PC-9 (cell line): Measurements from ENCODE around the gene PGC. TPM values are rescaled to one million over a fixed set of nuclear protein-coding genes. Genes with fewer than 3 reads are reported as not detected.

Experiments
- BruUV-seq: library from RNA; stranded (reverse); fragments of 400-500 nt; replicated peaks from 2 replicates; lab custom pipeline; 2021; lab: Mats Ljungman, UMichigan
- CTCF ChIA-PET: fragments of 300-600 bp; sonication (Branson Sonifier 250); formaldehyde crosslinking; loops from one replicate; lab custom pipeline; 2022; ENCODE audit warnings: antibody characterized with exemption; lab: Charles Lee
- POLR2A ChIA-PET: fragments of 300-600 bp; sonication (Branson Sonifier 250); formaldehyde crosslinking; loops from one replicate; lab custom pipeline; 2022; ENCODE audit warnings: antibody characterized with exemption; ENCODE audit not compliant: unreplicated experiment; lab: Charles Lee
- DNase-seq, 2 experiments: peaks; one replicate each; pipeline versions ENCODE4 v3.0.0 to v3.0.0-alpha.2; 2015 to 2022; ENCODE audit warnings: mixed read lengths in 1 of 2
- H2AFZ ChIP-seq: fragments of 200-600 bp; sonication (generic); 2 replicates; pipeline ENCODE4 v1.8.1; 2017; ENCODE audit warnings: antibody characterized with exemption
- H3F3A ChIP-seq: fragments of 200-600 bp; sonication (generic); 2 replicates; pipeline ENCODE4 v1.8.1; 2017; ENCODE audit warnings: antibody characterized with exemption, mild to moderate bottlenecking, low read depth; ENCODE audit not compliant: insufficient read depth
- H3K27ac ChIP-seq: fragments of 200-600 bp; sonication (generic); 2 replicates; pipeline ENCODE4 v1.6.1; 2016; ENCODE audit warnings: mixed run types
- H3K27me3 ChIP-seq: fragments of 200-600 bp; sonication (generic); 2 replicates; pipeline ENCODE4 v1.6.1; 2016; ENCODE audit warnings: low read depth, mixed run types; ENCODE audit not compliant: insufficient read depth
- H3K36me3 ChIP-seq: fragments of 200-600 bp; sonication (generic); 2 replicates; pipeline ENCODE4 v1.6.1; 2016; ENCODE audit warnings: low read depth, mixed run types
- H3K4me1 ChIP-seq: fragments of 200-600 bp; sonication (generic); replicated peaks from 2 replicates; pipeline ENCODE4 v1.6.1; 2016; ENCODE audit warnings: mixed run types; ENCODE audit not compliant: insufficient read depth
- H3K4me2 ChIP-seq: fragments of 200-600 bp; sonication (generic); 2 replicates; pipeline ENCODE4 v1.6.1; 2017; ENCODE audit warnings: mixed run types
- H3K4me3 ChIP-seq: fragments of 200-600 bp; sonication (generic); 2 replicates; pipeline ENCODE4 v1.6.1; 2016; ENCODE audit warnings: mixed run types
- H3K79me2 ChIP-seq: fragments of 200-600 bp; sonication (generic); 2 replicates; pipeline ENCODE4 v1.6.1; 2017; ENCODE audit warnings: low read depth, mixed run types
- H3K9me2 ChIP-seq: fragments of 200-600 bp; sonication (generic); 2 replicates; pipeline ENCODE4 v1.8.1; 2017; ENCODE audit warnings: mild to moderate bottlenecking; ENCODE audit not compliant: insufficient read depth
- H3K9me3 ChIP-seq: fragments of 200-600 bp; sonication (generic); 2 replicates; pipeline ENCODE4 v1.8.1; 2016; ENCODE audit warnings: low read depth; ENCODE audit not compliant: insufficient read depth
- H4K20me1 ChIP-seq: fragments of 200-600 bp; sonication (generic); 2 replicates; pipeline ENCODE4 v1.8.1; 2017; ENCODE audit not compliant: insufficient read depth
- EZH2 ChIP-seq: fragments of 200-600 bp; sonication (generic); IDR thresholded peaks from 2 replicates; pipeline ENCODE4 v1.8.0; 2017; ENCODE audit warnings: antibody characterized with exemption, low read depth
- intact Hi-C: fragments of 100-400 bp; cut with micrococcal nuclease; formaldehyde crosslinking; loops from one replicate; pipeline ENCODE4 v1.10.0; 2022; ENCODE audit not compliant: unreplicated experiment
- total RNA-seq: library from RNA; stranded (reverse); gene quantifications from 2 replicates; pipeline ENCODE4 v1.2.3, GENCODE V29; 2021
- TF ChIP-seq, protein P1 (sequence below): fragments of 200-600 bp; sonication (generic); conservative IDR thresholded peaks from 2 replicates; pipeline ENCODE4 v1.6.1; 2017; ENCODE audit warnings: mixed run types, antibody characterized with exemption, mild to moderate bottlenecking, moderate library complexity

The PGC gene
- total RNA-seq, 1 experiment from 2014 or later: not detected

DNA sequence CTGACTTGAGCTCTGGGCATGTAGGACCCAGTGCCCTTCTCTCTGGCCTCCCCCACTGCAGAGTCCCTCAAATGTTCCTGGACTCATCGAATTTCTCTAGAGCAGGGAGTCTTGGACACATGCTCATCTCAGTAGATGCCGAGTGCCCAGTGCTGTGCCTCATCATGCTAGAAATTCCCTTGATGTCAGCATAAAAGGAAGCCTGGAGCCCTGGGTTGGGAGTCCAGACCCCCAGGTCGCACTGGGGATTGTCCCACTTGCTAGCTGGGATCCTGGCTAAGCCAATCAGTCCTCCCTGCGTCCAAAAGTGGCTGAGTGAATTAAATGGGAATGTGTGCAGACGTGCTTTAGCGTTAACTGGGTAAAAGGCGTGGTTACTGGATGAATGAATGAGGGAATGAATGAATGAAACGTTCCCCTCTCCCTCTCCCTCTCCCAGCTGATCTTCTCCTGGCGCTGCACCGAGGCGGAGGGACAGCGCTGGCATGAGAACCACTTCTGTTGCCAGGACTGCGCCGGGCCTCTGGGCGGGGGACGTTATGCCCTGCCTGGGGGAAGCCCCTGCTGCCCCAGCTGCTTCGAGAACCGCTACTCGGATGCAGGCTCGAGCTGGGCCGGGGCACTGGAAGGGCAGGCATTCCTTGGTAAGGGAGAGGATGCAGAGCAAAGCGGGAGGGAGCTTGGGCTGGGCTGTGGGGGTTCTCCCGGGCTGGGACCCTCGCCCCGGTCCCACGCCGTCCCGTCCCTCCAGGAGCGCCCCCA is 38.7 kb upstream of the PGC start:
- no peaks in the 10 kb centered on the region for H3K9me3 ChIP-seq
- peaks cover 53% of the 10 kb centered on the region for H3K4me1 ChIP-seq
- peaks cover 62% of the 10 kb centered on the region for H3F3A ChIP-seq
- H3K9me2 ChIP-seq: no peaks in the 10 kb centered on the region
- peaks cover 37% of the 10 kb centered on the region for H3K79me2 ChIP-seq
- ChIA-PET CTCF (interaction anchor here (0.6 to 2.0 kb wide), 5 partner anchors 27 to 265 kb away, joined by 3 to 10 read pairs (median 4); partner anchors contain the start of genes BYSL, MED20 and TAF8), POLR2A (interaction anchor here (0.6 to 0.8 kb wide), 3 partner anchors 110 to 408 kb away, joined by 3 to 5 read pairs (median 5); no protein-coding TSS in a partner anchor)
- no peak for DNase-seq
- no peak overlapping the region; the same call in 1 of the 2 replicates for H2AFZ ChIP-seq
- H3K27ac ChIP-seq: peak overlapping the region; percentile 78
- intact Hi-C loops: loop anchor here (10.0 kb wide), 1 partner anchor 939 kb away; the partner anchor contains the start of gene PRPH2
- peaks cover 20% of the 10 kb centered on the region for H3K36me3 ChIP-seq
- no TSS peak for BruUV-seq
- peak overlapping the region; percentile 100 for H3K4me3 ChIP-seq
- H4K20me1 ChIP-seq: no peaks in the 10 kb centered on the region; the same call in 1 of the 2 replicates
- no peaks in the 10 kb centered on the region for H3K27me3 ChIP-seq
- TF ChIP-seq EZH2: no peak
- TF ChIP-seq, protein P1, sequence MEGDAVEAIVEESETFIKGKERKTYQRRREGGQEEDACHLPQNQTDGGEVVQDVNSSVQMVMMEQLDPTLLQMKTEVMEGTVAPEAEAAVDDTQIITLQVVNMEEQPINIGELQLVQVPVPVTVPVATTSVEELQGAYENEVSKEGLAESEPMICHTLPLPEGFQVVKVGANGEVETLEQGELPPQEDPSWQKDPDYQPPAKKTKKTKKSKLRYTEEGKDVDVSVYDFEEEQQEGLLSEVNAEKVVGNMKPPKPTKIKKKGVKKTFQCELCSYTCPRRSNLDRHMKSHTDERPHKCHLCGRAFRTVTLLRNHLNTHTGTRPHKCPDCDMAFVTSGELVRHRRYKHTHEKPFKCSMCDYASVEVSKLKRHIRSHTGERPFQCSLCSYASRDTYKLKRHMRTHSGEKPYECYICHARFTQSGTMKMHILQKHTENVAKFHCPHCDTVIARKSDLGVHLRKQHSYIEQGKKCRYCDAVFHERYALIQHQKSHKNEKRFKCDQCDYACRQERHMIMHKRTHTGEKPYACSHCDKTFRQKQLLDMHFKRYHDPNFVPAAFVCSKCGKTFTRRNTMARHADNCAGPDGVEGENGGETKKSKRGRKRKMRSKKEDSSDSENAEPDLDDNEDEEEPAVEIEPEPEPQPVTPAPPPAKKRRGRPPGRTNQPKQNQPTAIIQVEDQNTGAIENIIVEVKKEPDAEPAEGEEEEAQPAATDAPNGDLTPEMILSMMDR: no peak; the same call in 1 of the 2 replicates
- H3K4me2 ChIP-seq: peak overlapping the region; percentile 90

GRCh38 chr6:41785254-41785653 is 38.1 kb upstream of the PGC start:
- CTCF ChIA-PET: interaction anchor here (0.9 to 1.6 kb wide), 3 partner anchors 136 to 265 kb away, joined by 4 to 9 read pairs (median 8); partner anchors contain the start of genes BYSL, MED20 and TAF8
- Histone ChIP-seq H4K20me1 (no peaks in the 10 kb centered on the region; the same call in 1 of the 2 replicates), H3K36me3 (peaks cover 14% of the 10 kb centered on the region), H3F3A (peaks cover 58% of the 10 kb centered on the region), H3K27ac (peak overlapping the region; percentile 78), H3K9me2 (no peaks in the 10 kb centered on the region), H3K9me3 (no peaks in the 10 kb centered on the region), H3K27me3 (no peaks in the 10 kb centered on the region), H3K4me2 (peak overlapping the region; percentile 90), H2AFZ (no peak overlapping the region), H3K4me1 (peaks cover 53% of the 10 kb centered on the region), H3K79me2 (peaks cover 34% of the 10 kb centered on the region), H3K4me3 (no peak overlapping the region)
- intact Hi-C loops: loop anchor here (10.0 kb wide), 1 partner anchor 940 kb away; the partner anchor contains the start of gene PRPH2
- no peak for TF ChIP-seq EZH2
- TF ChIP-seq, protein P1: no peak
- no TSS peak for BruUV-seq
- POLR2A ChIA-PET: interaction anchor here (0.6 to 0.7 kb wide), 4 partner anchors 29 to 441 kb away, joined by 3 to 15 read pairs (median 4); no protein-coding TSS in a partner anchor
- DNase-seq: no peak

- H4K20me1 ChIP-seq: no peaks in the 10 kb centered on the region; the same call in 1 of the 2 replicates
- H3K4me2 ChIP-seq: peak overlapping the region; percentile 90
- TF ChIP-seq EZH2: no peak
- TF ChIP-seq, protein P1: no peak
- peaks cover 52% of the 10 kb centered on the region for H3F3A ChIP-seq
- H3K4me3 ChIP-seq: no peak overlapping the region
- H3K4me1 ChIP-seq: peaks cover 50% of the 10 kb centered on the region
- CTCF ChIA-PET: interaction anchor here (0.5 to 1.6 kb wide), 8 partner anchors 48 to 430 kb away, joined by 3 to 10 read pairs (median 6); partner anchors contain the start of genes BYSL, MED20 and TAF8
- peak; percentile 68 to 90 for DNase-seq
- H3K27me3 ChIP-seq: no peaks in the 10 kb centered on the region
- H3K9me3 ChIP-seq: no peaks in the 10 kb centered on the region
- intact Hi-C loops: loop anchor here (5.0 to 10.0 kb wide), 3 partner anchors 153 to 1093 kb away; partner anchors contain the start of genes PRPH2 and RPL7L1
- no peaks in the 10 kb centered on the region for H3K9me2 ChIP-seq
- no TSS peak for BruUV-seq
- H2AFZ ChIP-seq: no peak overlapping the region
- H3K79me2 ChIP-seq: peaks cover 28% of the 10 kb centered on the region
- H3K36me3 ChIP-seq: peaks cover 8% of the 10 kb centered on the region
- POLR2A ChIA-PET: interaction anchor here (0.5 to 0.7 kb wide), 13 partner anchors 10 to 1642 kb away, joined by 3 to 15 read pairs (median 5); partner anchors contain the start of genes ABCC10, KLHDC3 and MEA1
- peak overlapping the region; percentile 78 for H3K27ac ChIP-seq
Measured at GRCh38 chr6:41784581-41785171, 37.5 kb upstream of the PGC start.
